Small intestine (tissue), 7 donors: ENCODE results near the gene CHD9NB. TPM values are rescaled to one million over a fixed set of nuclear protein-coding genes. Genes with fewer than 3 reads are reported as not detected.

Experiments
- DNase-seq, 2 donors: peaks; one replicate each; pipeline versions ENCODE4 v3.0.0 to v3.0.0-alpha.2; 2013
- FAIRE-seq: peaks from 2 replicates; lab custom pipeline; 2012; peaks lifted over from hg19 to GRCh38; lab: Jason Lieb, UNC
- H3K27ac ChIP-seq, 3 donors: one replicate each; pipeline ENCODE4 v1.5.1; 2013; ENCODE audit warnings: low read length in 2 of 3, mild to moderate bottlenecking in 2 of 3, control low read depth in 1 of 3, inconsistent platforms in 1 of 3, low read depth in 1 of 3, moderate library complexity in 1 of 3
- H3K27me3 ChIP-seq, 3 donors: one replicate each; pipeline ENCODE4 v1.6.1; 2013; ENCODE audit warnings: low read length in 3 of 3, inconsistent platforms in 1 of 3; ENCODE audit not compliant: control insufficient read depth in 3 of 3, insufficient read depth in 3 of 3
- H3K36me3 ChIP-seq, 3 donors: one replicate each; pipeline ENCODE4 v1.6.1; 2013; ENCODE audit warnings: low read length in 3 of 3, inconsistent platforms in 1 of 3, low read depth in 1 of 3, mild to moderate bottlenecking in 1 of 3, moderate library complexity in 1 of 3; ENCODE audit not compliant: control insufficient read depth in 3 of 3, insufficient read depth in 2 of 3
- H3K4me1 ChIP-seq, 3 donors: one replicate each; pipeline ENCODE4 v1.6.1; 2013; ENCODE audit warnings: low read length in 2 of 3, inconsistent platforms in 1 of 3, low read depth in 1 of 3, mild to moderate bottlenecking in 1 of 3, moderate library complexity in 1 of 3; ENCODE audit not compliant: control insufficient read depth in 3 of 3, insufficient read depth in 2 of 3
- H3K4me3 ChIP-seq, 3 donors: one replicate each; pipeline ENCODE4 v1.5.1; 2013; ENCODE audit warnings: low read length in 3 of 3, control low read depth in 1 of 3, inconsistent platforms in 1 of 3, low read depth in 1 of 3, mild to moderate bottlenecking in 1 of 3, moderate library complexity in 1 of 3
- H3K9me3 ChIP-seq, 2 donors: one replicate each; pipeline ENCODE4 v1.6.1; 2013; ENCODE audit warnings: low read depth in 1 of 2, low read length in 1 of 2; ENCODE audit not compliant: control insufficient read depth in 2 of 2, insufficient read depth in 1 of 2
- WGBS, 3 donors: extraction: QIAGEN DNeasy Blood & Tissue Kit; methylation state at CpG; one replicate each; pipeline ENCODE4 v1.1.7; 2013; 5-methylcytosine and 5-hydroxymethylcytosine counted together
- polyA plus RNA-seq, 4 donors: library from polyadenylated mRNA; stranded (reverse) in 3 of 4; unstranded in 1 of 4; fragments of 200-250 nt in 3 of 4; fragments of 120-200 nt in 1 of 4; gene quantifications; one replicate each; pipeline versions ENCODE4 v1.2.1 to v1.2.3, GENCODE V29; 2013
- donor health status: healthy with polysubstance abuse.
- donor health status: control.
- donor health status: control.
- donor health status: Bipolar disorder and iron deficiency.
- donor health status: healthy.

The CHD9NB gene
- polyA plus RNA-seq, 4 donors: 0.83 to 2.7 (median 1.0) TPM

- DNase-seq: peak; percentile 46 to 52
- H3K4me1 ChIP-seq: no peaks in the 10 kb centered on the region
- 0 to 9% (median 5%) methylated on average over 5 of the region's 5 CpGs for WGBS, 3 donors
- no peak overlapping the region for H3K4me3 ChIP-seq
- no peak overlapping the region for H3K27ac ChIP-seq
- FAIRE-seq: no peak
- H3K36me3 ChIP-seq: no peaks in the 10 kb centered on the region
- no peaks in the 10 kb centered on the region for H3K27me3 ChIP-seq
- H3K9me3 ChIP-seq: no peaks in the 10 kb centered on the region
These were observed 30.3 kb downstream of the CHD9NB start for GRCh38 chr16:53022374-53022773.

GRCh38 chr16:53018834-53019416 lies 33.8 kb downstream of the CHD9NB start:
- FAIRE-seq: no peak
- H3K9me3 ChIP-seq: no peaks in the 10 kb centered on the region
- DNase-seq: no peak
- no peaks in the 10 kb centered on the region for H3K36me3 ChIP-seq
- no peak overlapping the region for H3K4me3 ChIP-seq
- no peaks in the 10 kb centered on the region for H3K4me1 ChIP-seq
- H3K27me3 ChIP-seq: no peaks in the 10 kb centered on the region
- H3K27ac ChIP-seq: no peak overlapping the region
- 55 to 74% (median 62%) methylated on average over 2 of the region's 2 CpGs for WGBS, 3 donors

GRCh38 chr16:53014287-53014686 lies 38.4 kb downstream of the CHD9NB start:
- Histone ChIP-seq H3K36me3 (no peaks in the 10 kb centered on the region), H3K27me3 (peaks cover 0 to 3% (median 0%) of the 10 kb centered on the region in 3 donors), H3K9me3 (no peaks in the 10 kb centered on the region), H3K4me1 (no peaks in the 10 kb centered on the region), H3K27ac (no peak overlapping the region), H3K4me3 (no peak overlapping the region)
- whole genome bisulfite sequencing, 3 donors: 48 to 54% (median 52%) methylated on average over 4 of the region's 4 CpGs
- DNase-seq (no peak), FAIRE-seq (no peak)

GRCh38 chr16:53007095-53007494 lies 45.6 kb downstream of the CHD9NB start:
- no peaks in the 10 kb centered on the region for H3K4me1 ChIP-seq
- H3K27me3 ChIP-seq: peaks cover 0 to 3% (median 0%) of the 10 kb centered on the region in 3 donors
- H3K4me3 ChIP-seq: no peak overlapping the region
- H3K36me3 ChIP-seq: no peaks in the 10 kb centered on the region
- 79 to 85% (median 83%) methylated on average over 1 of the region's 1 CpG for WGBS, 3 donors
- H3K27ac ChIP-seq: no peak overlapping the region
- DNase-seq (no peak), FAIRE-seq (no peak)
- no peaks in the 10 kb centered on the region for H3K9me3 ChIP-seq

- DNase-seq (no peak), FAIRE-seq (no peak)
- Histone ChIP-seq H3K4me3 (no peak overlapping the region), H3K27ac (no peak overlapping the region), H3K27me3 (no peaks in the 10 kb centered on the region), H3K9me3 (no peaks in the 10 kb centered on the region), H3K36me3 (no peaks in the 10 kb centered on the region), H3K4me1 (no peaks in the 10 kb centered on the region)
- WGBS, 3 donors: 45 to 90% (median 58%) methylated on average over 1 of the region's 1 CpG
These were observed 54.8 kb downstream of the CHD9NB start for GRCh38 chr16:52997922-52998321.

- no peak for DNase-seq
- no peak overlapping the region for H3K4me3 ChIP-seq
- 89 to 93% (median 89%) methylated on average over 5 of the region's 5 CpGs for WGBS, 3 donors
- H3K9me3 ChIP-seq: no peaks in the 10 kb centered on the region
- no peak overlapping the region for H3K27ac ChIP-seq
- H3K27me3 ChIP-seq: no peaks in the 10 kb centered on the region
- H3K4me1 ChIP-seq: no peaks in the 10 kb centered on the region
- FAIRE-seq: no peak
- H3K36me3 ChIP-seq: no peaks in the 10 kb centered on the region
These were observed 57.8 kb downstream of the CHD9NB start for GRCh38 chr16:52994942-52995341.

- Histone ChIP-seq H3K4me1 (no peaks in the 10 kb centered on the region), H3K36me3 (no peaks in the 10 kb centered on the region), H3K4me3 (no peak overlapping the region), H3K27ac (no peak overlapping the region), H3K9me3 (no peaks in the 10 kb centered on the region), H3K27me3 (no peaks in the 10 kb centered on the region)
- FAIRE-seq: no peak
- DNase-seq: no peak
- 70 to 80% (median 74%) methylated on average over 3 of the region's 3 CpGs for WGBS, 3 donors
These were observed 59.5 kb downstream of the CHD9NB start for GRCh38 chr16:52993179-52993578.

GRCh38 chr16:52991572-52991971 lies 61.1 kb downstream of the CHD9NB start:
- Histone ChIP-seq H3K27ac (no peak overlapping the region), H3K27me3 (no peaks in the 10 kb centered on the region), H3K9me3 (no peaks in the 10 kb centered on the region), H3K4me1 (no peaks in the 10 kb centered on the region), H3K36me3 (no peaks in the 10 kb centered on the region), H3K4me3 (no peak overlapping the region)
- 91 to 100% (median 94%) methylated on average over 1 of the region's 1 CpG for WGBS, 3 donors
- FAIRE-seq (no peak), DNase-seq (no peak)
